Lower lobe of right lung (tissue), 2 donors: ENCODE data around the gene AGO4. TPM values are rescaled to one million over a fixed set of nuclear protein-coding genes. Genes with fewer than 3 reads are reported as not detected.
A peak's percentile ranks its signal among the peaks of the same experiment; 100 is the strongest.

Experiments used
- ATAC-seq, 2 donors: fragments of 200-7000 bp; cut with Tn5 transposase; one replicate each; pipeline ENCODE4 v1.9.1; 2020 to 2022; ENCODE audit warnings: mild to moderate bottlenecking in 2 of 2, moderate library complexity in 2 of 2
- DNase-seq: peaks from one replicate; pipeline ENCODE4 v3.0.0-alpha.2; 2020
- H3K27ac ChIP-seq: fragments of 200-600 bp; one replicate; pipeline ENCODE4 v1.8.0; 2022
- H3K27me3 ChIP-seq: fragments of 200-600 bp; one replicate; pipeline ENCODE4 v1.8.0; 2022; ENCODE audit warnings: low read depth
- H3K36me3 ChIP-seq: fragments of 200-600 bp; one replicate; pipeline ENCODE4 v1.8.0; 2022; ENCODE audit warnings: mild to moderate bottlenecking
- H3K4me1 ChIP-seq: fragments of 200-600 bp; one replicate; pipeline ENCODE4 v1.8.0; 2022
- H3K4me3 ChIP-seq: fragments of 200-600 bp; one replicate; pipeline ENCODE4 v1.8.0; 2022; ENCODE audit warnings: mild to moderate bottlenecking
- H3K9me3 ChIP-seq: fragments of 200-600 bp; one replicate; pipeline ENCODE4 v1.8.0; 2022
- intact Hi-C: fragments of 100-400 bp; cut with DNase I; formaldehyde crosslinking; loops from one replicate; pipeline ENCODE4 v1.11.0; 2022
- total RNA-seq: library from RNA; stranded (reverse); fragmentation: NEBNext Ultra II Directional; extraction: Animal tissue kit (Norgen Biotek cat#: 25700); gene quantifications from one replicate; pipeline ENCODE4 v1.2.1, GENCODE V29; 2021
- TF ChIP-seq, protein P1 (sequence below): fragments of 200-600 bp; IDR thresholded peaks from one replicate; pipeline ENCODE4 v1.8.0; 2022; ENCODE audit warnings: antibody characterized with exemption, mild to moderate bottlenecking
- donor health status: DM: no; HTN: yes; CAD: no; lungs with severe emphysema.

AGO4 gene
- total RNA-seq, 1 donor from 2014 or later: 32.9 TPM

DNA sequence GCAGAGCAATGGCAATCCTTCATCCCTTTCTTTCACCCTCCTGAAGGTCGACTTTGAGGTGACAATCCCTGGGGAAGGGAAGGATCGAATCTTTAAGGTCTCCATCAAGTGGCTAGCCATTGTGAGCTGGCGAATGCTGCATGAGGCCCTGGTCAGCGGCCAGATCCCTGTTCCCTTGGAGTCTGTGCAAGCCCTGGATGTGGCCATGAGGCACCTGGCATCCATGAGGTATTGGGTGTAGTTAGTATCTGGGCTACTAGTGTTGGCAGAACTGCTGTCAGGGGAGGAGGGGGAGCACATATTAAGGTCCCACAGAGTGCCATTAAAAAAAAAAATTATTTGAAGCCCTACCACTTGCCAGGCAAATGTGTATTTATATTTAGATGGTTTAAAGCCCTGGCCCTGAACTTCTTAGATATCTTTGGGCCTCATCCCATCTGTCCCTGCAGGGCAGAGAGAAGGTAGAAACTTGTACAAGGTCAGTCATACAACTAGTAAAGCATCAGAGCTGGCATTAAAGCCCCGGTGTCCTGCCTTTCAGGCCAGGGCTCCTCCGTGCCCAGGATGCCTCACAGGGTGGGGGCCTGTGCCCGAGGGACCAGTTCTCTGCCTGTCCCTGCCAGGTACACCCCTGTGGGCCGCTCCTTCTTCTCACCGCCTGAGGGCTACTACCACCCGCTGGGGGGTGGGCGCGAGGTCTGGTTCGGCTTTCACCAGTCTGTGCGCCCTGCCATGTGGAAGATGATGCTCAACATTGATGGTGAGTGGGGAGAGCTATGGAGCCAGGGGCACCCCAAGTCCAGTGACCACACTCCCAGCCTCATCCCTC, 85.4 kb downstream of the AGO4 start:
- Histone ChIP-seq H3K9me3 (no peaks in the 10 kb centered on the region), H3K4me1 (peaks cover 4% of the 10 kb centered on the region), H3K27ac (no peak overlapping the region), H3K36me3 (peaks cover 97% of the 10 kb centered on the region), H3K4me3 (no peak overlapping the region), H3K27me3 (no peaks in the 10 kb centered on the region)
- no peak for DNase-seq
- intact Hi-C loops: no loop called here
- peak in 1 of 2 donors; percentile 29 for ATAC-seq
- TF ChIP-seq, protein P1, sequence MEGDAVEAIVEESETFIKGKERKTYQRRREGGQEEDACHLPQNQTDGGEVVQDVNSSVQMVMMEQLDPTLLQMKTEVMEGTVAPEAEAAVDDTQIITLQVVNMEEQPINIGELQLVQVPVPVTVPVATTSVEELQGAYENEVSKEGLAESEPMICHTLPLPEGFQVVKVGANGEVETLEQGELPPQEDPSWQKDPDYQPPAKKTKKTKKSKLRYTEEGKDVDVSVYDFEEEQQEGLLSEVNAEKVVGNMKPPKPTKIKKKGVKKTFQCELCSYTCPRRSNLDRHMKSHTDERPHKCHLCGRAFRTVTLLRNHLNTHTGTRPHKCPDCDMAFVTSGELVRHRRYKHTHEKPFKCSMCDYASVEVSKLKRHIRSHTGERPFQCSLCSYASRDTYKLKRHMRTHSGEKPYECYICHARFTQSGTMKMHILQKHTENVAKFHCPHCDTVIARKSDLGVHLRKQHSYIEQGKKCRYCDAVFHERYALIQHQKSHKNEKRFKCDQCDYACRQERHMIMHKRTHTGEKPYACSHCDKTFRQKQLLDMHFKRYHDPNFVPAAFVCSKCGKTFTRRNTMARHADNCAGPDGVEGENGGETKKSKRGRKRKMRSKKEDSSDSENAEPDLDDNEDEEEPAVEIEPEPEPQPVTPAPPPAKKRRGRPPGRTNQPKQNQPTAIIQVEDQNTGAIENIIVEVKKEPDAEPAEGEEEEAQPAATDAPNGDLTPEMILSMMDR: no peak

DNA sequence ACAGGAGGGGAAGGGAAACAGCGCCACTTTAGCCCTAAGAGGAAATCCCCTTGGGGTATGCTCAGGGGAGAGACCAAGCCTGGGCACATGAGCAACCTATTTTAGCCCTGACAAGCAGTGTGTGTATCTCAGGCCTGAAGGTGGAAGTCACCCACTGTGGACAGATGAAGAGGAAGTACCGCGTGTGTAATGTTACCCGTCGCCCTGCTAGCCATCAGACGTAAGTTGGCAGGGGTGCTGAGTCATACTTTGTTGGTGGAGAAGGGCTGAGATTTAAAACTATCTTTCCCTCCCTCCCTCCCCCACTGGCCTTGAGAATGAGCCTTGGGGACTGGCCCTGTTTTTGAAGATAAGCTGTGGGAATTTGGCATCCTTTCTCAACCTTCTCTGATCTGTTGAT, 86.4 kb downstream of the AGO4 start:
- peak; percentile 55 for DNase-seq
- peak; percentile 76 to 88 for ATAC-seq

DNA sequence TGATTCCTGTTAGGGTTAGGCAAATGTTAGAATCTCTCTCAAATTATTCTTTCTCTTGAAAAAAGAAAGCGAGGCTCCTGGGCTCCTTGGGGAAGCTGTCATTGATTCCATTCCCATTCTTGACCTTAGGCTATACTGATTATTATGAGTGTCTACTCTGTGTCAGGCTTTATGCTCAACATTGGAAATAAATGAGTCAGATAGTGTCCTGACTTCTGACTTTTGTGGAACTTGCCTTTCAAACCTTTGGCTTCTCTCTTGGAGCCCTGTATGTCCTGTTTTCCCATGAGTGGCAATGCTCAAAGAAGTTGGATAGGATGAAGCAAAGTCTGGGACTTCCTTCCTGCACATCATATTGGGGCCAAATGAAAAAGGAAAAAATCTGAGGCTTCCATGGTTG, 86.8 kb downstream of the AGO4 start:
- H3K4me1 ChIP-seq: peaks cover 4% of the 10 kb centered on the region
- no peak overlapping the region for H3K27ac ChIP-seq
- intact Hi-C loops: no loop called here
- TF ChIP-seq, protein P1: no peak
- no peak for ATAC-seq
- no peak for DNase-seq
- H3K27me3 ChIP-seq: no peaks in the 10 kb centered on the region
- H3K9me3 ChIP-seq: no peaks in the 10 kb centered on the region
- H3K4me3 ChIP-seq: no peak overlapping the region
- H3K36me3 ChIP-seq: peaks cover 97% of the 10 kb centered on the region

More for the DNA sequence above, 86.4 kb downstream of the AGO4 start:
- Histone ChIP-seq H3K4me1 (peaks cover 4% of the 10 kb centered on the region), H3K36me3 (peaks cover 97% of the 10 kb centered on the region), H3K9me3 (no peaks in the 10 kb centered on the region), H3K27me3 (no peaks in the 10 kb centered on the region), H3K27ac (no peak overlapping the region), H3K4me3 (no peak overlapping the region)
- TF ChIP-seq, protein P1: no peak
- intact Hi-C loops: no loop called here

DNA sequence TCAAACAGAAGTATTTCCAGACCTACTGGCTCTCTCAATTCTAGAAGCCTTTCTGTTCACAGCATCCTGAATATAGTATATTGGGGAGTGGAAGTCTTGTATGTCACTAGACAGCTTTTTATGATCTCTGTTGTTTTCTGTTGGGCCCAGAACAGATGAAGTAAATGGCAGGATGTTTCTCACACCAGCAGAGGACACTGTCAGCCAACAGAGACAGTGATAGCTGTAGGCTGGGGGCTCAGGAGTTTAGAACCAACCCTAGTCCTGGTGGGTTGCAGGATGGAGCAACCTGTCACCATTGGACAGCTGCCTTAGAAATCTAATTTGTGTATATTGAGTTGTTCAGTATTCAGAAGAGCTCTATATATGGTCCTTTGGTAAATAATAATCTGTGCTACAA, 92.1 kb downstream of the AGO4 start:
- Histone ChIP-seq H3K36me3 (peaks cover 96% of the 10 kb centered on the region), H3K4me3 (no peak overlapping the region), H3K27ac (no peak overlapping the region), H3K4me1 (no peaks in the 10 kb centered on the region), H3K27me3 (no peaks in the 10 kb centered on the region), H3K9me3 (no peaks in the 10 kb centered on the region)
- DNase-seq (no peak), ATAC-seq (no peak)
- intact Hi-C loops: no loop called here
- TF ChIP-seq, protein P1: no peak

DNA sequence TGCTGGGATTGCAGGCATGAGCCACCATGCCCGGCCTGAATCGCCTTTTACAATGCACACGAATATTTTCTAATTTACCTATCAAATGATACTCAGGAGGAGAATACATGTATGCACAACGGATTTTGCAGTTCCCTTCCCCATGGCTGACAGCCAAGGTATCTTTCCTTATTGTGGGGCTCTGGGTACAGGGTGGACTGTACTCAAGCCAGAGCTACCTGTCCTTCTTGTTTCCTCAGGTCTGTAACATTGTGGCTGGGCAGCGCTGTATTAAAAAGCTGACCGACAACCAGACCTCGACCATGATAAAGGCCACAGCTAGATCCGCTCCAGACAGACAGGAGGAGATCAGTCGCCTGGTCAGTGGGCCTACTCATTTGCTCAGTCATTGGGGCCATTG, 93.4 kb downstream of the AGO4 start:
- Histone ChIP-seq H3K27ac (no peak overlapping the region), H3K27me3 (no peaks in the 10 kb centered on the region), H3K36me3 (peaks cover 95% of the 10 kb centered on the region), H3K4me1 (no peaks in the 10 kb centered on the region), H3K9me3 (no peaks in the 10 kb centered on the region), H3K4me3 (no peak overlapping the region)
- TF ChIP-seq, protein P1: no peak
- no peak for DNase-seq
- intact Hi-C loops: no loop called here
- ATAC-seq: no peak
